Activated CD4-positive, alpha-beta T cell treated with anti-CD3 and anti-CD28 coated beads, Interleukin-2, amount 50 U/mL, for 4 hours (primary cell): Measurements from ENCODE around the gene HMCN2.
"Not testable (repeated sequence)": the region's sequence is repeated elsewhere in the genome, so short reads cannot be mapped to it uniquely, and the experiment has no call there.

ENCODE experiments used
- DNase-seq, 2 experiments: peaks; one replicate each; pipeline ENCODE4 v3.0.0-alpha.2; 2020

Gene HMCN2

DNA sequence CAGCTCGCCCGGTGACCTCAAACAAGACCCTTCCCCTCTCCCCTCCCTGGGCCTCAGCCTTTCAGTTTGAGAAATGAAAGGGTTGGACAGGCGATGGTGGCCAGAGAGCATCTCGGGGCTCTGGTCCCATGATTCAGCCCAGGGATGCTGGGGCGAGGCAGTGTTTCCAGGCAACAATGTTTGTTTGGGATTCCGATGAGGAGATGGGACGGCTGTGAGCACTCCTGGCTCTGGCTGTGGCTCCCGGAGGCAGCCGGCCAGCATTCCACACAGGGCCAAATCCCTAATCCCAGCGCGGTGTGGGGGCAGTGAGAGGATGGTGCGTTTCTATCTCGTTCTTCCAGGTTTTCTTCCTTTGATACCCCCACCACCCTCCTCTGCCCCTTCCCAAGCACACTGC, 66.0 kb downstream of the HMCN2 start:
- DNase-seq = no peak

DNA sequence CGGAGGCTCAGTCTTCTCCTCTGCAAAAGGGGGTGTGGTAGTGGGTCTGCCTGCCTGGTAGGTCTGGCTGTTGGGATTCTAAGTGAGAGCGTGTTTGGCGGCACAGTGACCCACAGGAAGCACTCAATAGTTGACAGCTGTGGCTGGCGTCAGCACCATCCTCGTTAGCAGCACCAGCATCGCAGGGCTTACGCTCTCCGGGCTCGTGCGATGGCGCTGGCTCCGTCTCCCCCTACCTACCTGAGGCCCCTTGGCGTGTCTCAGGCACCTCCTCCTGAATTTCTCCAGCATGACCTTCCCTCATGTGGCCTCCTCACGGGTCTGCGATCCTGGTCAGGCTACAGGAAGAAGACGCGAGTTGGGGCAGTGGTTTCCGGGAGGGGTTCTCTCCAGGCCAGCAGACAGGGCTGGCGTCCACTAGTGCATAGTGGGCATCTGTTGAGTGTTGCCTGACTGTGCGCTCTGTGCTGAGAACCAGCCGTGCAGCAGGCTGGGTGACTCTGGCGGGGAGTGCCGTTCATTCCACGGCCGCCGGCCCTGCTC, 66.9 kb downstream of the HMCN2 start:
- no peak for DNase-seq

DNA sequence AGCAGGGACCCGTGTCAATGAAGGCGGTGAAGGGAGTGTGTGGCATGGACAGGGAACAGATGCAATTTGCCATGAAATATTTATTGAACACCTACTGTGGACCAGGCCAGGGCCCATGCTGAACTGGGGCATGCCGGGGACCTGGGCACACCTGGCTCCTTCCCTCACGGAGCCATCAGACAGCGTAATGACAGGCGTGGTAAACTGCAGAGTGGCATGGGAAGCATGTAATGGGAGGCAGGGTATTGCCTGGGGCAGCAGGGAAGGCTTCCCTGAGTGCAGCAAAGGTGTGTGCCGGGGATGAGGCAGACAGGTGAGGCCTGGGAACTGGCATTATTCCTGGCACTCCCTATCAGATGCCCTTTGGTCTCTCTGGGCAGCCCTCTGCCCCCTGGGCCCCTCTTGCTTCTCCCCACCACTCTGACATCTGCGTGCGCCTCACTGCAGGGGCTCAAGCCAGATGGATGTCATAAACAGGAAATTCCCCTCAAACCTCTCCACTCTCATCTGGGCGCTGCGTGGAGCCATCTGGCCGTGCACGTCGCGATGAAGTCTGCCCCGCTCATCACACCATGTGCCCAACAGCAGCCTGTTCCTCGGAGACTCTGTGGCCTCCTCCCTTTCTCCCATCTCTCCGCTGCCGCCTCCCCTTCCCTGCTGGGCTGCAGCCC, 67.6 kb downstream of the HMCN2 start:
- no peak for DNase-seq

DNA sequence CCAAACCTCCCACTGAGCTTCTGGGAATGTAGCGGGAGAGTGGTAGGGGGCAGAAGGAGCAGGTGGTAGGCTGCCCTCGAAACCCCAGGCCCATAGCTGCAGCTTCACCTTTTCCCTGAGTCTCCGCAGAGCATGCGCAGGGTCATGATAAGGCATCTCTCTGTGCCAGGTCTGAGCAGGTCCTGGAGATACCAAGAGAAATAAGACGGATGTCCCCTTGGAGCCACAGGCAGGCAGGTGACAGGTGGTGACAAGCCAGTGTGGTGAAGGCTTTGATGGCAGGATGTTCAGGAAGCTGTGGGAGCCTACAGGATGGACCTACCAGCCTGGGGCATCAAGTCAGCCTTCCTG, 68.1 kb downstream of the HMCN2 start:
- no peak for DNase-seq

DNA sequence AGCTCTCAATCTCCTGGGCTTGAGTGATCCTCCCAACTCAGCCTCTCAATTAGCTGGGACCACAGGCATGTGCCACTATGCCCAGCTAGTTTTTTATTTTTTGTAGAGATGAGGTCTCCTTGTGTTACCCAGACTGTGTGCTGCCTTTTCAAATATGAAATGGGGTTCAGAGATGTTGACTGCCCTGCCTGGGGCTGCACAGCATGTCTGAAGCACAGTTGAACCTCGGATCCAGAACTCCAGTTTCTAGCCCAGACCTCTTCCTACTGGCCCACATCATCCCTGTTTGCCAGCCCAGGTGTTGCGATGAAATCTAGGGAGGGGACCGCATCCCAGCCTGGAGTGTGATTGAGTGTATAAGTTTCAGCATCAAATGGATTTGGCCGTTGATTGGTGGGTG, 69.4 kb downstream of the HMCN2 start:
- no peak for DNase-seq

DNA sequence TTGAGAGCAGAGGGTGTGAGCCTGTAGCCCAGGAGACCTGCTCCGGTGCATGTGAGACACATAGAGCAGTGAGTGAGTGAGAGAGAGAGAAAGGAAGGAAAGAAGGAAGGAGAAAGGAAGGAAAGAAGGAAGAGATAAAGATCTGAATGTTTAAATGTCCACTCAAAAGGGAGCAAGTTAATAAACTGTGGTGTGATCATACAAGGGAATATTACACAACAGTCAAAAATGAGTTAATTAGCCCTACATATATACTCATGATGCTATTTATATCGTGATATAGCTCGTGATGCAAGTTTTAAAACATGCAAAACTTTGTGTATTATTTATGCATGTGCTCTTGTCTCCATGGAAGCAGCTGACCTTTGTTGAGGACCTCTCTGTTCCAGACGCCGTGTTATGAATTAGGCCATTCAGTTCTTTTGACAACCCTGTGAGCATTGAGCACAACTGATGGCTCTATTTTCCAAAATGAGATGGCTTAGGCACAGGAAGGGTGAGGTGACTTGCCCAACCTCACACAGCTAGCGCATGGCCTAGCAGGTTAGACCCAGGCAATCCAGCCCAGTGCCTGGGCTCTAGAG, 70.6 kb downstream of the HMCN2 start:
- no peak for DNase-seq

DNA sequence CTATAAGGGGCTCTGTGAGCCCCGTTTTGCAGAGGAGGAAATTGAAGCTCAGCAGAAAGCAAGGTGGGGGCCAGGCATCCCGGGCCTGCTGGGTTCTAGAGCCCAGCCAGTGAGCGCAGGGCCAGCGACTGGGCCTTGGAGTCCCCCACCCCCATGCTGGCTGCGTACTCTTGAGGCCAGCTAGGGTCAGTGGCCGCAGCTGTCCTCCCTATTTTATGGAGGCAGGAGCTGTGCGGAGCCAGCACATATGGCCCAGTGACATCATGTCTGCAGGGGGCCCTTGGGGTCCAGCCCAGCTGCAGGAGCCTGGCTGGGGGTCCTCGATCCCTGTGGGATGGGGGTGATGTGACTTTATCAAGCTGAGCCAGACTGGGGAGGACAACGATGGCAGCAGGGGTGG, 71.3 kb downstream of the HMCN2 start:
- DNase-seq = no peak

DNA sequence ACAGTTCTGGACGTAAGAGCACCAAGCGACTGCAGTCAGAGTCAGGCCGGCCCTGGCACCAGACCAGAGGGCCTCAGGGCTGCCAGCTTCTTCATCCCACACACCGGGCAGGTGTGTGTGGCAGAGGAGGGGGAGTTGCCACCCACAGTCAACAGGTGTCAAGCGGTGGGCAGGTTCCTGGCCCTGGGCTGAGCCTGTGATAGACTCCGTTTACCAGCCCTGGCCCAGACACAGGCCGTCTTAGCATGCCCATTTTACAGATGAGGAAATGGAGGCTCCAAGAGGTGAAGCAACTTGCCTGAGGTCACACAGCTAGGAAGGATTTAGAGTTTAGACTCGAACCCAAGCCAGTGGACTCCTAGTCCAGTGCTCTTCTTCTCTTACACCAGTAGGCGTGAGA, 71.8 kb downstream of the HMCN2 start:
- no peak for DNase-seq

DNA sequence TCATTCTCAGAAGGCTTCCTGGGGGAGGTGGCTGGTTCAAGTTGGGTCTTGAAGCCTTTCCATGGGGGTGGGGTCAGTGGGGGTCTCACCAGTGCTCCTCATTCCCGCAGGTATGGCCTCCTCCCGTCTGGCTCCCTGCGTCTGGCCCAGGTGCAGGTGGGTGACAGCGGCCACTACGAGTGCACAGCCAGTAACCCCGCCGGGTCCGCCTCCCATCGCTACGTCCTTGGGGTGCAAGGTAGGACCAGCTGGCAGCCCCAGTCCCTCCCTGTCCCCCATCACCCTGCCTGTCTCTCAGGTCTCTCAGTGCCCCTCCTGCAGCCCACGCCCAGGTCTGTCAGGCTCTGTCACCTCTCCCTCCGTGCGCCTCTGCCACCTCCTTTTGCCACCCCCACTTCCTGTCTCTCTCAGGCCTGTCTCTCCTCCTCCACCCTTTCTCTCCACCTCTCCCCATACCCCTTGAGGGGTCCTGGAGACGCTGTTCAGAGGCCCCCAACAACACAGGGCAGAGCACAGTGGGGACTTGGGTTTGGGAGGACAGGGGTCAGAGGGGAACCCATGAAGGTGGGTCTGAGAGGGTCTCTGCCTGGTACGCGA, 72.3 kb downstream of the HMCN2 start:
- no peak for DNase-seq

DNA sequence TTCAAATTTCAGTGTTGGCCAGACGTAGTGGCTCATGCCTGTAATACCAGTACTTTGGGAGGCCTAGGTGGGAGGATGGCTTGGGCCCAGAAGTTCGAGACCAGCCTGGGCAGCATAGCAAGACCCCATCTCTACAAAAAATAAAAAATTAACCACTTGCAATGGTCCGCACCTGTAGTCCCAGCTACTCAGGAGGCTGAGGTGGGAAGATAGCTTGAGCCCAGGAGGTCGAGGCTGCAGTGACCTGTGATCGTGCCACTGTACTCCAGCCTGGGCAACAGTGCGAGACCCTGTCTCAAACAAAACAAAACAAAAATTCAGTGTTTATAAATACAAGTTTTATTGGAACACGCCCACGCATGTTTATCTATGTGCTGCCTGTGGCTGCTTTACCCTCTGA, 73.3 kb downstream of the HMCN2 start:
- not testable (repeated sequence) for DNase-seq

DNA sequence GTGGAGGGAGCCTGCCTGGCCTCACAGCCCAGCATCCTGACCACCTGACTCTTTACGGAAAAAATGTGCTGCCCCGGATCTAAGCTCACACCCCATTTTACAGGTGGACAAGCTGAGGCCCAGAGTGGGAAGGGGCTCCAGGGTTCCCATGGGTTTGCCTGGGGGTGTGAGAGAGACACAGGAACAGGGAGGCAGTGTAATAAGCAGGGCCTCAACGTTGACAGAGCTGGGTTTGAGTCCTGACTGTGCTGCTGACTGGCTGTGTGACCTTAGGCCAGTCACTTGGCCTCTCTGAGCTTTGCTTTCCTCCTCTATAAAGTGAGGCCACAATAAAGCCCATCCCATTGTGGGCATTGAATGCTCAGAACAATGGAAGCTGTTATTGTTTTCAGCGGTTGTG, 73.7 kb downstream of the HMCN2 start:
- no peak for DNase-seq

DNA sequence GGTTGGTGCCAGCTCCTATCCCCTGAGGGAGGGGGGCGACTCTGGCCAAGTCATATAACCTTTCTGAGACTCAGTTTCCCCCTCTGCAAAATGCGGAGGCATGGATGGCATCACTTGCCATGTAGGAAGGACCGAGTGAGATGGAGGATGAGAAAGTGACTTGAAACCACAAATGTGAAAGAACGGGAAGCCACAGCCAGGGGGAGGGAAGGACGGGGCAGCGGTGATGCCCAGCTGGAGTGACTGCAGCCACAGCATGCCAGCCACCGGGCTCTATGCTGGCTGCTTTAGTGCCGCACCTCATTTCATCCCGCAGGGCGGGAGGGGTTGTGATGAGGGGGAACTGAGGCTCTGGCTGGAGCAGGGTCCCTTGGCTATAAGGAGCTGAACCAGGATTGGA, 74.5 kb downstream of the HMCN2 start:
- no peak for DNase-seq

DNA sequence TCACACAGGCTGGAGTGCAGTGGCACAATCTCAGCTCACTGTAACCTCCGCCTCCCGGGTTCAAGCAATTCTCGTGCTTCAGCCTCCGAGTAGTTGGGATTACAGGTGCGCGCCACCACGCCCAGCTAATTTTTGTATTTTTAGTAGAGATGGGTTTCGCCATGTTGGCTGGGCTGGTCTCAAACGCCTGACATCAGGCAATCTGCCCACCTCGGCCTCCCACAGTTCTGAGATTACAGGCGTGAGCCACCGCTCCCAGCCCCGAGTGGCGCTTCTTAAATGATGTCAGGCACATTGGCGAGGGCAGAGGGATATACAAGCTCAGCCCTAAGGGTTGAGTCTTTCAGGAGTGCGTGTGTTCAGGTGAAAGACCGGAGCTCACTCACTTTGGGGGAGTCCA, 75.0 kb downstream of the HMCN2 start:
- DNase-seq = not testable (repeated sequence)

DNA sequence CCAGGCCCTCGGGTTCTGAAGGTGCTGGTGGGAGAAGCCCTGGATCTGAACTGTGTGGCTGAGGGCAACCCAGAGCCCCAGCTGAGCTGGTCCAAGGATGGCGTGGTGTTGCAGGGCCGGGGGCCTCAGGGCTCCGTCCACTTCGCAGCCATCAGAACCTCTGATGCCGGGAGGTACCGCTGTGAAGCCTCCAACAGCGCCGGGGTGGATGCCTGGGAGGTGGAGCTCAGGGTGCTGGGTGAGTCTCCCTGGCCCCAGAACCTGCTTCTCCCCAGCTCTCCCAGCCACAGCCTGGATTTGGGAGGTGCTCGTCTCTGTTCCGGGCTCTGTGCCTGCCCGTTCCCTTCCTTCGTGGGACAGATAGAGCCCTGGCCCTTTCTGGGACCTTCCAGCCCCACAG, 75.6 kb downstream of the HMCN2 start:
- DNase-seq = no peak

DNA sequence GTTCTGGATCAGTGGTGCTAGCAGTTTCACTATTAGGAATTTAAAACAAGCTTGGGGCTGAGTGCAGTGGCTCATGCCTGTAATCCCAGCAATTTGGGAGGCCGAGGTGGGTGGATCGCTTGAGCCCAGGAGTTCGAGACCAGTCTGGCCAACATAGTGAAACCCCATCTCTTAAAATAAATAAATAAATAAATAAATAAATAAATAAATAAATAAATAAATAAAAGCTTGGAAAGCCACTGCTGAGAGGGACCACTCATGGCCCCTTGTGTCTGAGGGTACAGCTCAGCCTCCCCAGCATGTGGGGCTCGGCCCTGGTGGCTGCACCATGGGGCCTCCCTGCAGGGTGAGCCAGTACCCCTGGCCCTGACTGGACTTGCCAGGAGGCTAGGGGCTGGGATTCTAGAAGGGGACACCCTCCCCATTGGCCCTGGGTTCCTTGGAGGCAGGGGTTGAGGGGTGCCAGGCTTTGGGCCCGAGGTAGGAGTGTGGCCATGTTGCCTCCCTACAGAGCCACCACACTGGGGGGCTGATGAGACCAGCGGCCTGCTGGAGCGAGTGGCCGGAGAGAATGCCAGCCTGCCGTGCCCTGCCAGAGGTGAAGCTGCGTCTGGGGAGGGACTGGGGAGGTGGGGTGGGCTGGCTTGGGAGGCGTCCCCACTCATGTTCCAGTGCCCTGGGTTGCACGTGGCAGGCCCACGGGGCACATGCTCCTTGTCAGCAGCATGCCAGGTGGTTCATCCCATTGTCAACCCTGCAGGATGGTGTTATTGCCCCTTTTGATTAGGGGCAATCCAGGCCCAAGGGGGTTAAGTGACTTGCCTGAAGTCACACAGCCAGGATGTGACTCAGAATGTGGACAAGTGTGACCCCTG, 76.5 kb downstream of the HMCN2 start:
- no peak for DNase-seq

DNA sequence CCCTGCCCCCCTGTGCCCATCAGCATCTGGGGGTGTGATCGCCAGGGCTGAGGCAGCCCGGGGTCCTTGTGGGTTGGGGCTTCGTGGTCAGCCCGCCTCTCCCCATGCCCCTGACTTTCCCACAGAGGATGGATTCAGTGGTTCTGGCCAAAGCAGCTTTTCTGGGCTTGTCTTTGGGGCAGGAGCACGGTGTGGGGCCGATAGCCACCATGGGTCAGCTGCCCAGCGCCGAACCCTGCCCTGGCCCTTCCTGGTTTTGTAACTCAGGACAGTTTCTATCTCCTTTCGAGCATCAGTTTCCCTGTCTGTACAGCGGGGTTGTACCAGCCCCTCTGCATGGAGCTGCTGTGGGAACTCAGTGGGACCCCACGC, 77.1 kb downstream of the HMCN2 start:
- DNase-seq = no peak

DNA sequence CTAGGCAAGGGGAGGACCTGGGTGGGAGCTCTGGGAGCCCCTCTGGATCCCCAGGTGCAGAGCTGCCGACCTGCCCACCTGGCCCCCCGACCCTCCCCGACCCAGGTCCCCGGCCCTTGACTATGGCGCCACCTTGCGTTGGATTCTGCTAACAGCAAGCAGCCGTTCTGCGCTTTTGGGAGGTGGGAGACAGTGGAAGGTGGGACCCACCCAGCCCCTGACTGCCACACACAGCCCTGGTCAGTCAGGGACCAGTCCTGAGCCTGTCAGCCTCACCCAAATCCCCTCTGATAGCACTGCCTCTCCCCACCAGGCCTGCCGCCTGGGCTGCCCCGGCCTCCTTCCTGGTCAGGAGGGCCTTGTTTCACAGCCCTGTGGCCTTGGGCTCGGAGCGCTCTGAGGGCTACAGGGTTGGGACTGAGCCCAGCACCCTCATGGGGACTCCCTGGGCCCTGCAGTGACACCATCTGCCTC, 77.9 kb downstream of the HMCN2 start:
- DNase-seq = peak in 1 of 2 experiments; percentile 26

DNA sequence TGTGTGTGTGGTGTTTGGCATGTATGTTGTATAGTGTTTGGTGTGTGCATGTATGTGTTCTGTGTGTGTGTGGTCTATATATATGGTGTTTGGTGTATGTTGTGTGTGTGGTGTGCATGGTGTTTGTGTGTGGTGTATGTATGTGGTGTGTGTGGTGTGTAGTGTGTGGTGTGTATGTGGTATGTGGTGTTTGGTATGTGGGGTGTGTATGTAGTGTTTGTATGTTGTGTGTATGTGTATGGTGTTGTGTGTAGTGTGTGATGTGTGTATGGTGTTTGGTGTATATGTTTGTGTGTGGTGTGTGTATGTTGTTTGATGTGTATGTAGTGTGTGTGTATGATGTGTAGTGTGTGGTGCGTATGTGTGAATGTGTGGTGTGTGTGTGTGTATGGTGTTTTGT, 78.8 kb downstream of the HMCN2 start:
- DNase-seq = no peak

DNA sequence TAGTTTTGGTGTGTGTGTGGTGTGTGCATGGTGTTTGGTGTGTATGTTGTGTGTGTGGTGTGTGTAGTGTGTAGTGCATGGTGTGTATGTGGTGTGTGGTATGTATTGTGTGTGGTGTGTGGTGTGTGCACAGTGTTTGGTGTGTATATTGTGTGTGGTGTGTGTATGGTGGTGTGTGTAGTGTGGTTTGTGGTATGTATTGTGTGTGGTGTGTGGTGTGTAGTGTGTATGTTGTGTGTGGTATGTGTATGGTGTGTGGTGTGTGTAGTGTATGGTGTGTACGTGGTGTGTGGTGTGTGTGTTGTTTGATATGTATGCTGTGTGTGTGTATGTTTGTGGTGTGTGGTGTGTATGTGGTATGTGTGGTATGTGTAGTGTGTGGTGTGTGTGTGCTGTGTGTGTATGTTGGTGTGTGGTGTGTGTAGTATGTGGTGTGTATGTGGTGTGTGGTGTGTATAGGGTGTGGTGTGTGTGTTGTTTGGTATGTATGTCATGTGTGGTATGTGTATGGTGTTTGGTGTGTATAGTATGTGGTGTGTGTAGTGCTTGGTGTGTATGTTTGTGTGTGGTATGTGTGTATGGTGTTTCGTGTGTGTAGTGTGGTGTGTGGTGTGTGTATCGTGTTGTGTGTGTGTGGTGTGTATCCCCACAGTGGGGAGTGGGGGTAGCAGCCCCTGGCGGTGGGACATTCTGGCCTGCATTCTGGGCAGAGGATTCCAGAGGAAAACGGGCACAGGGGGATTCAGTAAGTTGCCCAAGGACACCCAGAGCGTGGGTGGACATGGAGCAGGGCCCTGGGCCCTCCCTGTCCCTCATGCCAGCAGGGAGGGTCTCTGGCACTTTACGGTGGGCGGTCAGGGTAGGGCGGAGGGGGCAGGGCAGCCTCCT, 79.7 kb downstream of the HMCN2 start:
- DNase-seq = no peak

DNA sequence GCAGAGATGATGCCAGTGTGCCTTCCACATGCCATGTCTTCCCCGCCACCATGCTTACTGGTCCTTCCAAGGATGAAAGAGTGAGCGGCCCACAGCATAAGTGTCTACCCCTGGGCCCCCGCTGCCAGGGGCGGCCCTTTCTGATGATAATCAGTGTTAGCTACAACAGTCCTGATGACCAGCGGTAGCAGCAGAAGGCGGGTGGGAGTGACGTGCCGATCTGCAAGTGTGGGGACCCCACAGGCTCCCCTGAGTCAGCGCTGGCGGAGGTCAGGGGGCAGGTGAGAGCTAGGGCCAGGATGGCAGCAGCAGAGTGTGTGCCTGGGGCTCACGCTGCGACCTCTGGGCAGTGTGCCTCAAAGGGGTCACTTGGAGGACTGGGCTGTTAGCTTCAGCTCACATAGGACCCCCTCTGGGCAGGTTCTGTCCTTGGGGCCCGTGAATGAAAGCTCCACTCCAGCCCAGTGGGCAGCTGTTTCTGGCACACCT, 80.4 kb downstream of the HMCN2 start:
- DNase-seq = no peak

DNA sequence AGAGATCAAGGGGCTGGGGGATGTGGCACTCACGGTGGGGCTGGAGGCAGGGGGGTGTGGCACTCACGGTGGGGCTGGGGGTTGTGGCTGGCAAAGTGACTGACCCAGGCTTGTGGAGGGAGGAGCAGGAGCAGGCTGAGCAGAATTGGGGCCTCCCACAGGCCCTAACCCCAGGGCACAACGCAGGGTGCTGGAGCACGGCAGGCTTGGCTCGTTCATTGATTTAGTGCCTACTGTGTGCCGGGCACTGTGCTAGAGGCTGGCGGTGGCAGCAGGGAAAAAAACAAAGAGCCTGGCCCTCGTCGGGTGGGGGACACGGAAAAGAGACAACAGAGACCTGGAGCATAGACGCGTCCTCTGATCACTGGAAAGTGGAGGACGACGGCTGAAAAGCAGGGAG, 80.9 kb downstream of the HMCN2 start:
- DNase-seq = no peak

DNA sequence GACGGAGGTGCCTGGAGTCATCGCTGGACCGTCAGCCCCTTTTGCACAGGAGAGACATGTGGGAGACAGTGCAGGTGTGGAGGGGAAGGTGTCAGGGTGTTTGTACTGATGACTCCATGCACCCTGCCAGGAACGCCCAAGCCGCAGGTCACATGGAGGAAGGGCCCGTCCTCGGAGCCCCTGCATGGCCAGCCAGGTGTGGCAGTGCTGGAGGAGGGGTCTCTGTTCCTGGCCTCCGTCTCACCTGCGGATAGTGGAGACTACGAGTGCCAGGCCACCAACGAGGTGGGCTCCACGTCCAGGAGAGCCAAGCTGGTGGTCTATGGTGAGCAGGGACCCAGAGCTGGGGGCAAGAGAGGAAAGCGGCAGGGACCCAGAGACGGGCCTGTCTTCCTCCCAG, 81.5 kb downstream of the HMCN2 start:
- no peak for DNase-seq
